ENCODE measurements around the gene ZNF611.
"Not testable (repeated sequence)": the region's sequence is repeated elsewhere in the genome, so short reads cannot be mapped to it uniquely, and the experiment has no call there.

- not testable (repeated sequence) for TF ChIP-seq NR2F6 (CRISPR knock-in tag; IDR thresholded peaks at IDR 0.05); HCFC1 (IDR thresholded peaks at IDR 0.05; ENCODE audit: low read depth, low read length); CTCF (IDR thresholded peaks at IDR 0.05 in 2 of 3, conservative IDR thresholded peaks at IDR 0.05 in 1 of 3; ENCODE audit: insufficient read depth in 2 of 3, low read depth in 1 of 3, low read length in 3 of 3); SAFB2 (IDR thresholded peaks at IDR 0.05; ENCODE audit: borderline replicate concordance, low read depth, low read length, severe bottlenecking); TGIF2 (CRISPR knock-in tag; IDR thresholded peaks at IDR 0.05); ZBTB49 (CRISPR knock-in tag; IDR thresholded peaks at IDR 0.05; ENCODE audit: borderline replicate concordance); POLR2A (conservative IDR thresholded peaks at IDR 0.05)
- TF ChIP-seq, protein P1, sequence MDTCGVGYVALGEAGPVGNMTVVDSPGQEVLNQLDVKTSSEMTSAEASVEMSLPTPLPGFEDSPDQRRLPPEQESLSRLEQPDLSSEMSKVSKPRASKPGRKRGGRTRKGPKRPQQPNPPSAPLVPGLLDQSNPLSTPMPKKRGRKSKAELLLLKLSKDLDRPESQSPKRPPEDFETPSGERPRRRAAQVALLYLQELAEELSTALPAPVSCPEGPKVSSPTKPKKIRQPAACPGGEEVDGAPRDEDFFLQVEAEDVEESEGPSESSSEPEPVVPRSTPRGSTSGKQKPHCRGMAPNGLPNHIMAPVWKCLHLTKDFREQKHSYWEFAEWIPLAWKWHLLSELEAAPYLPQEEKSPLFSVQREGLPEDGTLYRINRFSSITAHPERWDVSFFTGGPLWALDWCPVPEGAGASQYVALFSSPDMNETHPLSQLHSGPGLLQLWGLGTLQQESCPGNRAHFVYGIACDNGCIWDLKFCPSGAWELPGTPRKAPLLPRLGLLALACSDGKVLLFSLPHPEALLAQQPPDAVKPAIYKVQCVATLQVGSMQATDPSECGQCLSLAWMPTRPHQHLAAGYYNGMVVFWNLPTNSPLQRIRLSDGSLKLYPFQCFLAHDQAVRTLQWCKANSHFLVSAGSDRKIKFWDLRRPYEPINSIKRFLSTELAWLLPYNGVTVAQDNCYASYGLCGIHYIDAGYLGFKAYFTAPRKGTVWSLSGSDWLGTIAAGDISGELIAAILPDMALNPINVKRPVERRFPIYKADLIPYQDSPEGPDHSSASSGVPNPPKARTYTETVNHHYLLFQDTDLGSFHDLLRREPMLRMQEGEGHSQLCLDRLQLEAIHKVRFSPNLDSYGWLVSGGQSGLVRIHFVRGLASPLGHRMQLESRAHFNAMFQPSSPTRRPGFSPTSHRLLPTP (IDR thresholded peaks at IDR 0.05; ENCODE audit: borderline replicate concordance, extremely low read depth, insufficient read length) = not testable (repeated sequence)
Observed at GRCh38 chr19:52745919-52746318, 11.1 kb upstream of the ZNF611 start.

Measured in K562 (cell line).